GM19328 (cell line): Measurements from ENCODE around the gene SFXN5.

ENCODE experiments used
- ATAC-seq: cut with Tn5 transposase; IDR thresholded peaks from one replicate; pipeline ENCODE4 v1.9.1; 2021; ENCODE audit warnings: mild to moderate bottlenecking, moderate library complexity; ENCODE audit not compliant: unreplicated experiment

The SFXN5 gene

DNA sequence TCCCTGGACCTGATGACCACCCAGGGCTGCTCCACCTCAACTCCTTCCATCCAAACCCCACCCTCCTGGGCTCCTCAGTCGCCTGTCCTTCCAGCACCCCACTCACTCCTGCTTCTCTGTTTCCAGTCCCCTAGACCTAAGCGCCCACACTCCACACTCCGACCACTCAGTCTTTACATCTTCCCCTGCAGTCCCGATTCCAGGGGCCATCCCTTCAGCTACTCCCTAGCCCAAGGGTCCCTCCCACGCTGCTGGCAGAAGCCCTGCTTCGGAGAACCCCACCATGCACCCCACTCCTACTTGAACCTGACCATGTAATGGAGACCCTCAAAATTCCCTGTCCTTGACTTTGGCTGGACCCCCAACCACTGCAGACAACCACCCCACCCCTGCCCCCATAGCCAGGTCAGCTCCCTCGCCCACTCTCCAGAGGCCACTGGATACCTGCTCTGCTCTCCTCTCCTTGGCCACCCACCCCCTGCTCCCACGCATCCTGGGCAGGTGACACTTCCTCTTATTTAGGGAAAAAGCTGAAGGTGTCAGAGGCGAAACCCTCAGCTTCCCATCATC is 126.0 kb downstream of the SFXN5 start:
- no peak for ATAC-seq

DNA sequence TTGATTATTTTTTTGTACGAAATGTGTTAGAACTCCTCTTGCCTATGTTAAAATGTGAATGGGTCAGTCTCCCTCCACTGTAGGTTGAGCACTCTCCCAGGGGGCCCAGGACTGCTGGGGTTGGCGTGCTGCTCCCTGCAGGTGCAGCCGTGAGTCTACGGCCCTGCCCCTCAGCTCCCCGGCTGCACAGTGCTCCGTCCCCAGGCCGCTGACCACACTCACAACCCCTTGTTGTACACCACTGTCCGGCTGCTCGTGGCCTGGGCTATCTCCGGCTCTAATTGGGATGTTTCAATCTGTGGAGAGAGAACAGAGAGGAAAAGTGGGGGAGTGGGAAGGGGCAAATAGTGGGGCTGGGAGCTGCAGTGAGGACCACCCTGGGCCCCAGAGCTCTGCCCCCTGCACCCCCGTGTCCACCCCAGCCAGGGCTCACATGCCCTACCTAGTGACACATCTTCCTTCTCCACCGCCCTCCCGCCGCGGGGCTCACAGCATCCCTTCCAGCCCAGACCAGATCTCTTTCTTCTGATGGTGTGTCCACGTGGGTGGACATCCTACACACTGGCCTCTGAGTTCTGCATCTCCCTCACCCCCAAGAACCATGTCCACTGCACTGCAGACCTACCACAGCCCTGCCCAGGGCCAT is 126.6 kb downstream of the SFXN5 start:
- ATAC-seq: no peak

DNA sequence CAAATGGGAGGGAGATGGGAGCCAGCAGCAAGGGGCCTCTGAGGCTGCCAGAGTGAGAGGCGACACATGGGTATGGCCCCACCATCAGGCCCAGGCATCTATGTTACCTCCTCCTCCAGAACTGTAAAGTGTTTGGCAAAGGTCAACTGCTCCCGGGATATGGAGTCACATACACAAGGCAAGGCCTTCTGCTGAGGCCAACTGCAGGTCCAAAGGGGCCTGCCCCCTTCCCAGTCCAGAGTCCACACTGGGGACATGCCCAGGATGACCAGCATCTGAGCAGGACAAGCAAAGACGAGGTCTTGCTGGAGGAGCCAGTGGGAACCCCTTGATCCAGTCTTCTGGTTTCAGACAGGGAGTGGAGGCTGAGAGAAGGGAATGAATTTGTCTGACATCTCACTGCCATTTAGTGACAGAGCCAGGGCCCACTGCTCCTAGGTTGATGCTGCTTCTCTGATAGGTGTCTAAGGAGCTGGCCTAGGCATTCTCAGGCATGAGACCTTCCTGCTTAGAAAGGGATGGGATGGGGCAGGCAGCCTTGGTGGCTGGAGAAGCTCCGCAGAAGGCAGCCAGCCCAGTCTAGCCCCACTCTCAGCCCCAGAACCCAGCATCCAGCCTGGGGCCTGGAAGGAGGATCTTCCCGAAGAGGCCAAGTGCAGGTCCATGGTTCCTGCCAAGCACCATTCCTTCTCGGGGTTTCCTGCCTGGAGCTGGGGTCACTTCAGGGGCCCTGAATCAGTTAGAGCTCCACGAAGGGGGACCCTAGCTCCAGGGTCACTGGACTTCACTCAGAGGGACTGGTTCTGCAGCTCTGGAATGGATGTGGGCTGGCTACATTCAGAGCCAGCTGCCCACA is 127.7 kb downstream of the SFXN5 start:
- no peak for ATAC-seq

DNA sequence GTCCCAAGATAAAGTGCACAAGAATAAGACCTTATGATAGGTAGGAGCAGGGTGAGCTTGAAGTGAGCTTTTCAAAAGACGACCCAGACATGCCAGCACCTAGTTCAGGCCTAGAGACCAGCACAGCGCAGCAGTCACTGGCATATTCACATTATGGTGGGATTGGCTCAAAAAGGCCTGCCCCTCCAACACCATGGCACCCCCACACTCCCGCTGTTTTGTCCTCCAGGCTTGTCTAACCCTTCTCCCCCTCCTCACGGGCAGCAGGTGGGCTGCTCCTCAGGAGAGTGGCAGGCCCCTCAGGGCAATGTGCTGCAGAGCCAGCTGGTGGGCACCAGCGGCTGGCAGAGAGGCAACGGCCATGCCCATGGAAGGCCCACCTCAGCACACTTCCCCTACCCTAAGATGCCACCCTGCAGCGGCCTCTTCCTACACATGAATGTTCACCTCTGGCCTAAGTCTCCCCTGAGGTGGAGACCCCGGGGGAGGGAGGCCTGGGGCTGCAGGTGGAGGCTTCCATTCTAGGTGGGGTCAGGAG is 128.6 kb downstream of the SFXN5 start:
- ATAC-seq: no peak

GRCh38 chr2:72942293-72942692 is 129.2 kb downstream of the SFXN5 start:
- no peak for ATAC-seq

DNA sequence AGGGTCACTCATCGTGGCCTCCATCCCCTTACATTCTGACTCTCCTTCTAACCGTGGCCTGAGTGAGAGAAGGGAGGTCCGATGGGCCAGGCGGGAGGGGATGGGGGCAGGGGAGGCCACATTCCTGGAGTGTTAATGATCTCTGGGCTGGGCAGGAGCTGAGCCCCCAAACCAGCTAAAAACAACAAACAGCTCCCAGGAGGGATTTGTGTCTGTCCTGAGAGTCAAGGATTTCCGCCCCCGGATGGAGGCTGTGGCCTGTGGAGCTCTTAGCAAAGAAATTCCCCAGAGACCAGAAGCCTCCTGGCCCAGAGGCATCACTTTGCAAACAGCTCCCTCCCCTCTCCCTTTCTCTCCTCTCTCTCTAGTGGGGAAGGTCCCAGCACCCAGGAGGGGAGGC is 130.7 kb downstream of the SFXN5 start:
- no peak for ATAC-seq

DNA sequence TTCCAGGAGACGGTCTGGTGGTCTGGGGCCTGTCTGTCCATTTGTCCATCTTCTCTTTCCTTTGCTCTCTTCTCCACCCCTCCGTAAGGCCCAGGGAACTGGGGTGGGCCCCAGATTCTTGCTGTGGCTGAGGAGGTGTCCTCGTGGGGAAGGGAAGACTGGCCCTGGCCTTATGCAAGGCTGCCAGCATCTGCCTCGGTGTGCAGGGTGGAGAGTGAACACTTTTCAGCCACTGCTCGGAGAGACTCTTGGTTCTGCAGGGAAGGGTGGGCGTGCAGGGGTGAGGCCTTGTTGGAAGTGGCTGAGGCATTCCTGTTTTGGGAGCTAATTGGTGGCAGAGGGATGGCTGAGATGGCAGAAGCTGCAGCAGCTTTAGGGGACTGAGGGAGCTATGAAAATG is 131.2 kb downstream of the SFXN5 start:
- no peak for ATAC-seq

DNA sequence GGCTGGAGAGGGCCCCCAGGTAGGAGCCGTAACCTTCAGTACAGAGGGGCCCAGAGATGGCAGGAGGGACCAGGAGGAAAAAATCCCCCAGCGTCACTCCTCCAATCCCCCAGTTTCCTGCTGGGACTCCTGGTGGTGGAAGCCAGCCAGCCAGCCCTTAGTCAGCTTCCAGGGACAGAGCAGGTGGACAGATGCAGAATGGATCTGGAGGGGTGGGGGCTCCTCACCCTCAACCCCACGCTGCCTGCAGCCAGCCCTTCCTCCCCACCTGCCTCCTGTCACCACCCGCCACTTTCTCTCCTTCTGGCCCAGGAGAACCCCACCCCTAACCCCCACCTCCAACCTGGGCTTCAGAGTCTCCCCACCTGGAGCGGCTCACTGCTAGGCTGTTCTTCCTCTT is 133.1 kb downstream of the SFXN5 start:
- no peak for ATAC-seq

GRCh38 chr2:72937356-72937669 is 134.2 kb downstream of the SFXN5 start:
- ATAC-seq: no peak

GRCh38 chr2:72936660-72937355 is 134.7 kb downstream of the SFXN5 start:
- no peak for ATAC-seq

DNA sequence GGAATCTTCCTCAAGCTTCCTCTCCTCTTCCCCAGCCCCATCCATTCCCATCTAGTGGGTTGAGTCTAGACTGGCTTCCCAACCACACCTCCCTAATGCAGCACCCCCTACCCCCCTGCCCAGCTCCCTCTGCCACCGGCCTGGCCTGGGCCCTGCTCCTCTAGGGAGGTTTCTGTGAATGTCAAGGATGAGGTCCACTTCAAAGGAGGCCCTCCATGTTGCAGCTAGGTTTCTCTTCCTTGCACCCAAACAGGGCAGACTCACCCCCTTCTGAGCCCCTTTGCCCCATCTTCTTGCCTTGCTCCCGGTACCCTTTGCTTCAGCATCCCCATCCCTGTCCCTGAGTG is 135.9 kb downstream of the SFXN5 start:
- no peak for ATAC-seq

DNA sequence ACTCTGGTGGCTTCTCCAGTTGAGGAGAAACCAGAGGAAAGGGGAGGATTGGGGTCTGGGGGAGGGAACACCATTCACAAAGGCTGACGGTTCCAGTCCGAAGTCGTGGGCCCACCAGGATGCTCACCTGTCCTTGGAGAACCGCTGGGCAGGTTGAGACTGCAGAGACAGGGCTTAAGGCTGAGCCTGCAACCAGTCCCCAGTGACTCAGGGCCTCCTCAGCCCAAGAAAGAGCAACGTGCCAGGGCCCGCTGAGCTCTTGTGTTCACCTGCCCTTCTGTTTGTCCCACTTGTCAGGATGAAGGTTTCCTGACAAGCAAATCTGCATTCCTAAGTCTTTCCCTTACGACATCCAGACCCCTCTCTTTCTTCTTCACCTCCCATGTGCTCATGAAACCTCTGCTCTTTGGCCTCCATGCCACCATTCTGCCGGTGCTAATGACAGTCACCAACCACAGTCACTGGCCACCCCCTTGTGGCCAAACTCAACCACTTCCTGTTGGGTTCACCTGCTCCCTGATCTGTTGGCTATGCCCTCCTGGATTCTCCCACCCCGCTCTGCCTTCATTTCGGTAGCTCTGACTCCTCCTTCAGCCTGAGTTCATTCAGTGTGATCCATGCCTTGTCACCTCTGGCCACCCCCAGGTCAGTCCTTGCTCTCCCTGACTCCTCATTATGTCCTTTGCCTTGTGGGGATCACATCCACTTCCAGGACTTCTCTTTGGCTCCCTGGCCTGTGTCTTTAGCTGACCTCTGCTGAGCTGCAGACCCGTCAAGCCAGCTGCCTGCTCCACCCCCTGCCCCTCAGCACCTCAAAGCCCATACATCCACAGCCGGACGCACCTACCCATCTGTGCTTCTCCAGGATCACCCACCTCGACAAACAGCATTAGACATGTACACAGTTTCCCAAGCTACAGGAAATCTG is 136.6 kb downstream of the SFXN5 start:
- no peak for ATAC-seq

- no peak for ATAC-seq
Measured at GRCh38 chr2:72933646-72934151, 137.8 kb downstream of the SFXN5 start.

- no peak for ATAC-seq
Measured at GRCh38 chr2:72933207-72933606, 138.3 kb downstream of the SFXN5 start.

- no peak for ATAC-seq
Measured at GRCh38 chr2:72932805-72933204, 138.7 kb downstream of the SFXN5 start.

- ATAC-seq: no peak
Measured at GRCh38 chr2:72932045-72932740, 139.3 kb downstream of the SFXN5 start.

DNA sequence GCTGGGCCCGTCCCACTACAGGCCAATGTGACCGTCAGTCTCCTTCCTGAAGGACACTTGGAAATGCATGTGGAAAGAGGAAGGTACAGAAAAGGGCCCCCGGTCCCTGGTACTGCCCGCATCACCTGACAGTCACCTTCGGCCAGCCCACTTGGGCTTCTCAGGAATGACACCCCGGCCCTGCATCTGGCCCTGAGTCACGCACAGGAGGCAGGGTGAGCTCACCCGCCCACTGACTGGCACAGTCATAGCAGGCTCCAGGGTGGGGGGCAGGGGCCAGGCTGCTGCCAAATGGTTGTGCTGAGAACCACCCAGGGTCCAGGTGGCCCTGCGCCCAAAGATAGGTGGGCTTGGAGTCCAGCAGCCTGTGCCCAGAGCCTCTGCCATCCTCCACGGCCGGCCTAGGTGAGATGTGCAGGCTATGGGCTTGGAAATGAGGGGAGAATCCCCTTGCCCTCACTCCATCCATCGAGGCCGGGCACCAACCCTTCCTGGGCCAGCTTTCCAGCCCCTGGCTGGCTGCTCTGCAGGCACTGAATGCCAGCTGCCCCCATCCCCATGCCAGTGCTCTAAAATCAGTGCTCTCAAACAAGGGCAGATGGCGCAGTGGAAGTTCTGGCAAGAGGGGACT is 140.1 kb downstream of the SFXN5 start:
- ATAC-seq: no peak

DNA sequence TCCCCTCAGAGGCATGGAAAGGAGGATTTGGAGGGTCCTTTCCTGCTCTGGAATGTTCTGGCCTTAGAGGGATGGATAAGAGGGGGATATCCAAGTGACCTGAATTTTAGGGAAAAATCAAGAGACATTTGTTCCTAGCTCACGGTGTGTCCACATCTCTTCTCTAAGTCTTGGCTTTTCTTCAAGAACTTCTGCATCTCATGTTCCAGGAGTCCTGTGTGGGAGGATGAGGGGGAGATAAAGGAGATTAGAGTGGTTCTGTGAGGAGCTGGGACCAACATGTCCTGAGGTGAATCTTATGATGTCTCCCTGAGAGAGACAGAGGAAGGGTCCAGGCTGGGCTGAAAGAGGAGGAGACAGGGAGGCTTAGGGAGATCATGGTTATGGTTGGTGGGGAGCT is 142.5 kb downstream of the SFXN5 start:
- ATAC-seq: no peak
